Activated CD4-positive, alpha-beta memory T cell treated with anti-CD3 and anti-CD28 coated beads for 36 hours (primary cell): ENCODE data around the gene BIK. TPM values are rescaled to one million over a fixed set of nuclear protein-coding genes. Genes with fewer than 3 reads are reported as not detected.
A peak's percentile ranks its signal among the peaks of the same experiment; 100 is the strongest.
"Not testable (repeated sequence)": the region's sequence is repeated elsewhere in the genome, so short reads cannot be mapped to it uniquely, and the experiment has no call there.

Experiments used
- CTCF ChIA-PET: fragments of 350-600 bp; sonication (Branson Sonifier 250); formaldehyde crosslinking; loops from one replicate; lab custom pipeline; 2021; ENCODE audit warnings: antibody characterized with exemption, inconsistent platforms; lab: Charles Lee
- POLR2A ChIA-PET: fragments of 350-600 bp; sonication (Branson Sonifier 250); formaldehyde crosslinking; loops from one replicate; lab custom pipeline; 2021; ENCODE audit warnings: antibody characterized with exemption; lab: Charles Lee
- DNase-seq: peaks from one replicate; pipeline ENCODE4 v3.0.0-alpha.2; 2020
- H3K27ac Mint-ChIP-seq: one replicate; pipeline ENCODE4 v1.8.0; 2021; ENCODE audit warnings: mixed read lengths
- H3K27me3 Mint-ChIP-seq: one replicate; pipeline ENCODE4 v1.8.0; 2021; ENCODE audit warnings: mixed read lengths
- H3K36me3 Mint-ChIP-seq: one replicate; pipeline ENCODE4 v1.8.0; 2021; ENCODE audit warnings: mixed read lengths
- H3K4me1 Mint-ChIP-seq: one replicate; pipeline ENCODE4 v1.8.0; 2021; ENCODE audit warnings: low read depth, mixed read lengths
- H3K4me3 Mint-ChIP-seq: one replicate; pipeline ENCODE4 v1.8.0; 2021; ENCODE audit warnings: mild to moderate bottlenecking, mixed read lengths
- H3K9me3 Mint-ChIP-seq: one replicate; pipeline ENCODE4 v1.8.0; 2021; ENCODE audit warnings: mixed read lengths
- intact Hi-C: fragments of 100-400 bp; cut with micrococcal nuclease; formaldehyde crosslinking; loops from one replicate; pipeline ENCODE4 v1.15.1; 2023
- total RNA-seq, 2 experiments: library from RNA; stranded (reverse); gene quantifications; one replicate each; pipeline ENCODE4 v1.2.3, GENCODE V29; 2021

Gene BIK
- total RNA-seq, 2 experiments from 2014 or later: 4.1 to 4.5 TPM

GRCh38 chr22:43145371-43145770 is 34.8 kb downstream of the BIK start:
- CTCF ChIA-PET, H3K27ac Mint-ChIP-seq, H3K36me3 Mint-ChIP-seq, H3K4me3 Mint-ChIP-seq, DNase-seq, H3K9me3 Mint-ChIP-seq, H3K27me3 Mint-ChIP-seq, intact Hi-C loops: not testable (repeated sequence)
- POLR2A ChIA-PET: interaction anchor here (0.6 kb wide), 1 partner anchor 349 kb away, joined by 4 read pairs; no protein-coding TSS in a partner anchor
- peaks cover 25% of the 10 kb centered on the region for H3K4me1 Mint-ChIP-seq

GRCh38 chr22:43146332-43146731 is 35.8 kb downstream of the BIK start:
- not testable (repeated sequence) for H3K27ac Mint-ChIP-seq

GRCh38 chr22:43147821-43148220 is 37.3 kb downstream of the BIK start:
- ChIA-PET POLR2A (interaction anchor here (0.6 kb wide), 1 partner anchor 22 kb away, joined by 4 read pairs; no protein-coding TSS in a partner anchor), CTCF (interaction anchor here (0.7 to 1.3 kb wide), 4 partner anchors 9 to 40 kb away, joined by 3 to 4 read pairs (median 4); no protein-coding TSS in a partner anchor)
- no peak overlapping the region for H3K27ac Mint-ChIP-seq
- peaks cover 16% of the 10 kb centered on the region for H3K4me1 Mint-ChIP-seq
- no peaks in the 10 kb centered on the region for H3K9me3 Mint-ChIP-seq
- H3K27me3 Mint-ChIP-seq: no peaks in the 10 kb centered on the region
- no peak for DNase-seq
- intact Hi-C loops: no loop called here
- no peak overlapping the region for H3K4me3 Mint-ChIP-seq
- no peaks in the 10 kb centered on the region for H3K36me3 Mint-ChIP-seq

More at GRCh38 chr22:43146332-43146731, 35.8 kb downstream of the BIK start:
- H3K36me3 Mint-ChIP-seq, H3K4me3 Mint-ChIP-seq, H3K27me3 Mint-ChIP-seq, H3K9me3 Mint-ChIP-seq, intact Hi-C loops, DNase-seq: not testable (repeated sequence)
- H3K4me1 Mint-ChIP-seq: peaks cover 23% of the 10 kb centered on the region
- POLR2A ChIA-PET: interaction anchor here (0.6 kb wide), 2 partner anchors 138 to 349 kb away, joined by 3 to 4 read pairs; no protein-coding TSS in a partner anchor
- CTCF ChIA-PET: interaction anchor here (1.3 kb wide), 1 partner anchor 8 kb away, joined by 4 read pairs; no protein-coding TSS in a partner anchor

- ChIA-PET POLR2A (no interaction called here), CTCF (interaction anchor here (0.7 to 1.3 kb wide), 3 partner anchors 12 to 39 kb away, joined by 3 to 4 read pairs (median 3); no protein-coding TSS in a partner anchor)
- no peak for DNase-seq
- Mint-ChIP-seq H3K4me3 (no peak overlapping the region), H3K27ac (no peak overlapping the region), H3K36me3 (no peaks in the 10 kb centered on the region), H3K4me1 (peaks cover 14% of the 10 kb centered on the region), H3K27me3 (no peaks in the 10 kb centered on the region), H3K9me3 (no peaks in the 10 kb centered on the region)
- intact Hi-C loops: no loop called here
Measured at GRCh38 chr22:43148581-43148980, 38.0 kb downstream of the BIK start.

- POLR2A ChIA-PET: interaction anchor here (3.0 kb wide), 1 partner anchor 37 kb away, joined by 8 read pairs; the partner anchor contains the start of gene TTLL12
- peak overlapping the region; percentile 77 for H3K27ac Mint-ChIP-seq
- CTCF ChIA-PET: no interaction called here
Measured at GRCh38 chr22:43150731-43151206, 40.2 kb downstream of the BIK start.

DNA sequence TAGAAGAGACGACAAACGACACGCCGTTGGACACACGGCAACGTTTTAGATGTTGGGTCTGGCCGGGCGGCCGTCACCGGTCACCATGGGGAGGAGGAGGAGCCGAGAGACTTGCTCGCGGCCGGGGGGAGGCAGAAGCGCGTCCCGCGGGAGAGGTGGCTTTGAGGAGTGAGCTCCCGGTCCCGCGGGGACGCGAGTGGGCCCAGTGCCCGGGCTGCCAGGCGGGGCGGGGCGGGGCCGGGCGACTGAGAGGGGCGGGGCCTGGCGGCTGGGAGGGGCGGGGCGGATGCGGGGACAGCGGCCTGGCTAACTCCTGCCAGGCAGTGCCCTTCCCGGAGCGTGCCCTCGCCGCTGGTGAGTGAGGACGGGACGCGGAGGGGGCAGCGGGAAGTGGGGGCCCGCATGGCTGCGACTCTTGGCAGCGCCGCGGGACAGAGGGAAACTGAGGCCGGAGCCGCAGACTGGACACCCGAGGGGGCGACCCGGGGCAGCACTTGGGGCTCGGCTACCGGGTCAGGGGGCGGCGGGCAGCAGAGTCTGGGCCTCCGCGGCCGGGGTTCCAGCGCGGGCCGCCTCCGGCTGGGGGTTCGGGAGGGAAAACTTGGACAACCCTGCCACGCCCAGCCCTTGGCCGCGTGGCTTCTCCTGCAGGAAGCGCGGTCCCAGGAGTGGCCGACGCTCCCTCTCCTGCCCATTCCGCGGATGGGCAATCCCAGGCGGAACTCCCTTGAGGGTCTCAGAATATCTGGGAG is 40.9 kb downstream of the BIK start, which contains the start of gene TSPO:
Gene TSPO, plus strand, starts transcription at position 309 of the 752 bp plus-strand sequence. CDS start 7,680 bp downstream, outside the sequence.
- Mint-ChIP-seq H3K36me3 (no peaks in the 10 kb centered on the region), H3K9me3 (no peaks in the 10 kb centered on the region), H3K4me3 (peak within 1 kb of the TSS; percentile 81), H3K27ac (peak within 1 kb of the TSS; percentile 77), H3K27me3 (no peaks in the 10 kb centered on the region), H3K4me1 (peaks cover 18% of the 10 kb centered on the region)
- CTCF ChIA-PET: interaction anchor here (2.5 kb wide), 1 partner anchor 36 kb away, joined by 9 read pairs; no protein-coding TSS in a partner anchor
- peak; percentile 78 for DNase-seq
- POLR2A ChIA-PET: interaction anchor here (0.6 to 3.0 kb wide), 3 partner anchors 8 to 297 kb away, joined by 5 to 8 read pairs (median 8); partner anchors contain the start of genes MCAT and TTLL12
- intact Hi-C loops: loop anchor here (5.0 kb wide), 2 partner anchors 36 to 64 kb away; partner anchors contain the start of genes TTLL1 and TTLL12

More at GRCh38 chr22:43150731-43151206, 40.2 kb downstream of the BIK start:
- H3K9me3 Mint-ChIP-seq: no peaks in the 10 kb centered on the region
- no peaks in the 10 kb centered on the region for H3K27me3 Mint-ChIP-seq
- no peaks in the 10 kb centered on the region for H3K36me3 Mint-ChIP-seq
- intact Hi-C loops: loop anchor here (5.0 kb wide), 2 partner anchors 37 to 63 kb away; partner anchors contain the start of genes TTLL1 and TTLL12
- DNase-seq: no peak
- peaks cover 18% of the 10 kb centered on the region for H3K4me1 Mint-ChIP-seq
- peak overlapping the region; percentile 81 for H3K4me3 Mint-ChIP-seq

- Mint-ChIP-seq H3K4me1 (peaks cover 21% of the 10 kb centered on the region), H3K4me3 (peak overlapping the region; percentile 64), H3K27ac (peak overlapping the region; percentile 69), H3K27me3 (no peaks in the 10 kb centered on the region), H3K36me3 (no peaks in the 10 kb centered on the region), H3K9me3 (no peaks in the 10 kb centered on the region)
- ChIA-PET CTCF (interaction anchor here (1.5 to 2.5 kb wide), 2 partner anchors 36 to 62 kb away, joined by 3 to 9 read pairs; no protein-coding TSS in a partner anchor), POLR2A (interaction anchor here (1.1 to 3.0 kb wide), 3 partner anchors 8 to 36 kb away, joined by 4 to 8 read pairs (median 8); partner anchors contain the start of genes MCAT and TTLL12)
- DNase-seq: no peak
- intact Hi-C loops: loop anchor here (5.0 kb wide), 2 partner anchors 35 to 65 kb away; partner anchors contain the start of genes TTLL1 and TTLL12
Measured at GRCh38 chr22:43152003-43152356, 41.4 kb downstream of the BIK start.

DNA sequence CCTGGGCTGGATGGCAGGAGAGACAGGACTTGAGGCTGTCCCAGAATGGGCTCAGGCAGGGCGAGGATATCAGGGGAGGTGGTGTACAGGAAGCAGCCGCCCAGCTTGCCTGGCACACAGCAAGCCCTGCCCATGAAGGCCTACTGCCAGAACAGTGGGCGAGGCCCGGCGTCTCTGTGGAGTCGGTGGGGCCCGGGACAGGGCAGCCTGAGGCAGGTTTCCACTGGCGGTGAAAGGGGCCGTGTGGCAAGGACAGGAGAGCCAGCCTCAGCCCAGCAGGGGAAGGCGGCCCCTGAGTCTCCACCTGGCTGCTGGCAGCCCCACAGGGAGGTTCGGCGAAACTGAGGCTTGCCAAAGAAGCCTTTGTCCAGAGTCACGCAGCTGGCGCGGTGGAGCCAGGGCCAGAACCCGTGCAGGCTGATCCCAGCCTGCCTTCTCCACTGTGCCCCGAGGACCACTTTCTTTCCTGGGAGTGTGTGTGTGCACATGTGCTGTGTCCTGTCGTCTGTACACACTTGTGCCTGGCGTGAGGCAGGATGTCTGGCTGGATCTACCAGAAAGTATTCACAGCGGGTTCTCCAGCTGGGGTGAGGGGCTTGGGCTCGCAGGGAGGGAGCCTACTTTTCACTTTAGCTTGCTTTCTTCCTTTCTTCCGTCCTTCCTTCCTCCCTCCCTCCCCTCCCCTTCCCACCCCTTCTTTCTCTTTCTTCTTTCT is 42.0 kb downstream of the BIK start:
- Mint-ChIP-seq H3K27ac (peak overlapping the region; percentile 69), H3K27me3 (no peaks in the 10 kb centered on the region), H3K4me3 (peak overlapping the region; percentile 64), H3K4me1 (peaks cover 18% of the 10 kb centered on the region), H3K9me3 (no peaks in the 10 kb centered on the region), H3K36me3 (no peaks in the 10 kb centered on the region)
- peak; percentile 76 for DNase-seq
- POLR2A ChIA-PET: interaction anchor here (1.1 to 3.0 kb wide), 3 partner anchors 9 to 35 kb away, joined by 4 to 8 read pairs (median 8); partner anchors contain the start of genes MCAT and TTLL12
- intact Hi-C loops: loop anchor here (5.0 kb wide), 2 partner anchors 35 to 65 kb away; partner anchors contain the start of genes TTLL1 and TTLL12
- CTCF ChIA-PET: interaction anchor here (1.0 to 2.5 kb wide), 3 partner anchors 15 to 62 kb away, joined by 3 to 9 read pairs (median 3); no protein-coding TSS in a partner anchor

- H3K4me1 Mint-ChIP-seq: peaks cover 14% of the 10 kb centered on the region
- intact Hi-C loops: loop anchor here (5.0 kb wide), 2 partner anchors 33 to 67 kb away; partner anchors contain the start of genes TTLL1 and TTLL12
- ChIA-PET CTCF (interaction anchor here (0.6 to 2.5 kb wide), 2 partner anchors 34 to 531 kb away, joined by 3 to 9 read pairs; no protein-coding TSS in a partner anchor), POLR2A (no interaction called here)
- no peak overlapping the region for H3K4me3 Mint-ChIP-seq
- H3K27ac Mint-ChIP-seq: no peak overlapping the region
- no peaks in the 10 kb centered on the region for H3K27me3 Mint-ChIP-seq
- no peak for DNase-seq
- H3K36me3 Mint-ChIP-seq: no peaks in the 10 kb centered on the region
- H3K9me3 Mint-ChIP-seq: no peaks in the 10 kb centered on the region
Measured at GRCh38 chr22:43153899-43154298, 43.3 kb downstream of the BIK start.

GRCh38 chr22:43154887-43155536 is 44.5 kb downstream of the BIK start:
- Mint-ChIP-seq H3K36me3 (no peaks in the 10 kb centered on the region), H3K9me3 (no peaks in the 10 kb centered on the region), H3K4me1 (peaks cover 14% of the 10 kb centered on the region), H3K4me3 (no peak overlapping the region), H3K27me3 (no peaks in the 10 kb centered on the region), H3K27ac (no peak overlapping the region)
- ChIA-PET CTCF (no interaction called here), POLR2A (no interaction called here)
- intact Hi-C loops: loop anchor here (5.0 kb wide), 2 partner anchors 32 to 68 kb away; partner anchors contain the start of genes TTLL1 and TTLL12
- no peak for DNase-seq
